Ishikawa (cell line): ENCODE results near the gene PMEPA1.

ENCODE experiments used
- FOXM1 ChIP-seq: IDR thresholded peaks from 2 replicates; pipeline ENCODE4 v1.6.1; 2012; ENCODE audit warnings: low read depth, borderline replicate concordance
- MAX ChIP-seq: IDR thresholded peaks from 2 replicates; pipeline ENCODE4 v1.6.1; 2012
- NFIC ChIP-seq: IDR thresholded peaks from 2 replicates; pipeline ENCODE4 v1.6.1; 2012
- RAD21 ChIP-seq: IDR thresholded peaks from 2 replicates; pipeline ENCODE4 v1.6.1; 2012; ENCODE audit warnings: low read depth
- REST ChIP-seq: IDR thresholded peaks from 2 replicates; pipeline ENCODE4 v1.6.1; 2012; ENCODE audit warnings: low read depth, mild to moderate bottlenecking

GRCh38 chr20:57659517-57660180 is 50.2 kb downstream of the PMEPA1 start:
- no peak for TF ChIP-seq FOXM1
- no peak for TF ChIP-seq RAD21
- TF ChIP-seq NFIC: no peak
- TF ChIP-seq MAX: no peak
- no peak for TF ChIP-seq REST
